GM19240 (cell line): ENCODE results near the gene TSEN54.

ENCODE experiments used
- DNase-seq: peaks from one replicate; pipeline ENCODE4 v3.0.0; 2011; ENCODE audit warnings: low spot score; ENCODE audit not compliant: insufficient read length

Gene TSEN54

GRCh38 chr17:75542728-75543336 is 26.5 kb downstream of the TSEN54 start:
- DNase-seq, result no peak

DNA sequence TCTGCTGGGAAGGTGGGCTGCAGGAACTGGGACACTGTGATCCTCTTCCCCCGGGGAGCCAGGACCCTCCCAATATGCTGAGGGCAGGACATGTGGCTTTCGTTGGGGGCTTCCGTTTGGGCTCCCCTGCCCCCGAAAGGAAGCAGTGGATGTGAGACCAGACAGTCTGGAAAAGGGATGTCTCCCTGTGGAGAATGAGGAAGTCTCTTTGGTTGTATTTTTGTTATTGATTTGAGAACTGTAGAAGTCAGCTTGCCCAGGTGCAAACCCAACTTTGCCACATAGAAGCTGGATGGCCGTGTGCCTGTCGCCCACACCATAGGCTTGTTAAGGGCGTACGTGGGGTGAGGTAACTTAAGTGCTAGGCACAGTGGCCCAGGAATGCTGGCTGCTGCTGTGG is 27.9 kb downstream of the TSEN54 start:
- DNase-seq, result no peak

- DNase-seq, result no peak
Measured at GRCh38 chr17:75546181-75546580, 29.9 kb downstream of the TSEN54 start.

- DNase-seq, result no peak
Measured at GRCh38 chr17:75547091-75547490, 30.8 kb downstream of the TSEN54 start.

GRCh38 chr17:75548813-75549212 is 32.5 kb downstream of the TSEN54 start:
- no peak for DNase-seq

- DNase-seq, result no peak
Measured at GRCh38 chr17:75549246-75550138, 33.2 kb downstream of the TSEN54 start.

GRCh38 chr17:75550139-75550465 is 33.8 kb downstream of the TSEN54 start:
- no peak for DNase-seq

- no peak for DNase-seq
Measured at GRCh38 chr17:75551266-75551665, 34.9 kb downstream of the TSEN54 start.

GRCh38 chr17:75552425-75553294 is 36.3 kb downstream of the TSEN54 start:
- DNase-seq, result no peak

DNA sequence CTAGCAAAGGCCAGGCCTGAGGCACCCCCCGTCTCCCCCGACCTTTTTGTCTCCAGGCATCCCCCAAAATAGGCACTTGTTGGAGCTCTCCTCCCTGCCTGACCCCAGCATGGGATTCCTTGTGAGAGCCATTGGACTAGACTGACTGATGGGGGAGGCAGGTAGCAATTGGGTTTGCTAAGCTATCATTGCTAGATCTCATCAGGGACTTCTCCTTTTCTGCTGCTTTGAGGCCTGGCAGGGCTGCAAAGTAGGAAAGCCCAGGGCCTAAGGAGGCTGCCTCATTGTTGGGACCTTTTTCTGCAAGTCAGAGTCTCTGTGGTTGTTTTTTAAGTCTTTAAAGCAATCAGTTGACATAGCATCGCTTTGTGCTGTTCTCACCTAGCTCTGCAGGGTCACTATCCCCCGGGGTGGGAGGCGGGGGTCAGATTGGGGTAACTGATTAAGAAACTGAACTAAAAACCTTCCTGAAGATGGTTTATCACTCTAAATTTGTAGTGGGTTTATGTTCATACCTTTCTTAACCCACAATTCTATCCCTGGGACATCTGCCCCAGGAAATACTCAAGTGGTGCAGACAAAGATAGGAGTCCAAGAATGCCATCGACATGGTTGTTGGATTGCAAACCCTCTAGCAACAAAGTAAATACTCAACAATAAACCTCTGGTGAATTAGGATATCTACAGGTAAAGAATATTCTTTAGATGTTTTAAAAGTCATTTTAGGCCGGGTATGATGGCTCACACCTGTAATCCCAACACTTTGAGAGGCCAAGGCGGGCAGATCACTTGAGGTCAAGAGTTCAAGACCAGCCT is 37.2 kb downstream of the TSEN54 start:
- no peak for DNase-seq

DNA sequence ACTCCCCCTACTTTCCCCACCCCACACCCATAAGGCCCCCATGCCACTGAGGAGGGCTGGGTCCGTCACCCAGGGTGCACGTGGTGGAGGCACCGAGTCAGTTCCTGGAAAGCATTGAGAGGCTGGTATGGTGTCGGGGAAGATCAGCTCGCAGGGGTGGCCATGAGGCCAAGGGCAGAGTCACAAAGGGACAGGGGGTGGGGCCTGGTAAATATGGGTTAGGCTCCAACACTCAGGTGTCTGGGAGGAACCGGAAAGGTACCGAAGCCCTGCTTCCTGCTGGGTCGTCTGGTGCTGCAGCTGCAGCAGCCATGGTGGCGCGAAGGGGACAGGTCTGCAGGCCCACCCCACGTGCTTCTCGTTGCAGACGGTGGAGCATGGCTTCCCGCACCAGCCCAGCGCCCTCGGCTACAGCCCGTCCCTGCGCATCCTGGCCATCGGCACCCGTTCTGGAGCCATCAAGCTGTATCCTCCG is 39.4 kb downstream of the TSEN54 start:
- no peak for DNase-seq

DNA sequence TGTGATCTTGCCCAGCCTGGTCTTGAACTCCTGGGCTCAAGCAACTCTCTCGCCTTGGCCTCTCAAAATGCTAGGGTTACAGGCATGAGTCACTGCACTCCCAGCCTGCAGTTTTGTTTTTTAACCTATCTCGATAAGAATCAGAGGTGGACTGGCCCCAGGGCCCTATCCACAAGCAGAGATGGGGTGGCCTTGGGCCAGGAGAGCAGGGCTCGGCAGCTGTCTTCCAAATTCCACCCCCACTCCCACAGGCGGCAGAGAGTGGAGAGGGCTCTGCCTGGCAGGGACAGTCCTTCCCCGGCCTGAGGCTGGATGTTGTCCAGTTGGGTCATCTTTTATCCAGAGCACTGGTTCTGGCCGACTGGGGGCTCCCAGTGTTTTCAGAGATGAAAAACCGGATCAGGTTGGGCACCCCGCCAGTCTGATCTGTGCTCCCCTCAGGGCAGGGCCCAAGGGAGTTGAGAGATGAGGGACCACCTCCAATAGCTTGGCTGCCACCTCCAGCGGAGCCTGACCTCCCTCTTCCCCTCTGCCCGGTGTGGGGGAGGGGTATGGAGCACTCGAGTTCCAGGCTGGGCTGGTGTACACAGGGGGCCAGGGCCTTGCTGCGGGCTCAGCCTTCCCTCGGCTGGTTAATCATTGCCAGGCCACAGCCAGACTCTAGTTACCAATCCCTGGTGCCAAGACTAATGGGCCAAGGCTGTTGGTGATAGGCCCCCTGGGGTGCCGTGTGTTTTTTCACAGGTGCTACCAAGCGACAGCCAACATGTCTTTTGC is 40.9 kb downstream of the TSEN54 start:
- no peak for DNase-seq

- no peak for DNase-seq
Measured at GRCh38 chr17:75557852-75558665, 41.7 kb downstream of the TSEN54 start.

GRCh38 chr17:75558666-75559530 is 42.6 kb downstream of the TSEN54 start:
- DNase-seq, result no peak

GRCh38 chr17:75559958-75560533 is 43.7 kb downstream of the TSEN54 start:
- no peak for DNase-seq

DNA sequence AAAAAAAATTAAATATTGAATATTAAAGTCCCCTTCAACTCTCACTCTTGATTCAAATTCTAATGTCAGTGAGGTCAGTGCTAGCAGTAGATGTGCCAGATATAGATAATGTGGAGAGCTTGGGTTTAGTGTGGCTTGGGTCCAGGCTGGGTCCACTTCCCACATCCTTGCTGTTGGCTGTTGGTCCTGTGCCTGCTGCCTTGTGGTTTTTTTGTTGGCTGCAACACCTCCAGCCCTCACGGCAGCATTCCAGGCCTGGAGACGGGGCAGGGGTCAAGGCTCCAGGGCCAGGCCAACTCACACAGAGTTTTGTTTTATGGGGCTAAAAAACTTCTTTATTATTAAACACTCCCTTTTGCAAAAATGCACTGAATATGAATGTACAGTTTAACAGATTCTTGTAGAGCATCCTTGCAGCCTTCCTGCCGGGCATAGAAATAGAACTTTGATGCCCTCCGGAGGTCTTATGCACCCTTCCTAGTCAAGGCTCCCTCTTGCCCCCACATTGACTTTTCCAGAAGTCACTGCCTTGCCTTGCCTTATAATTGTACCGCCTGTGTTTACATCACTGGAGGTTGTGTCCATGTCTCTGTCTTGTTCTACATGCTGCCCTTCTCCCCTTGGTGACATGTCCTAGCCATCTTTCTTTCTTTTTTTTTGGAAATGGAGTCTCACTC is 45.7 kb downstream of the TSEN54 start:
- no peak for DNase-seq

GRCh38 chr17:75563063-75563758 is 46.9 kb downstream of the TSEN54 start:
- DNase-seq, result no peak
